H7 (cell line): ENCODE measurements around the gene CNTN3. TPM values are rescaled to one million over a fixed set of nuclear protein-coding genes. Genes with fewer than 3 reads are reported as not detected.
A peak's percentile ranks its signal among the peaks of the same experiment; 100 is the strongest.

ENCODE experiments used
- DNase-seq: peaks from one replicate; pipeline ENCODE4 v3.0.0; 2012
- H3K27me3 ChIP-seq: 2 replicates; pipeline ENCODE4 v1.6.0; 2011; ENCODE audit warnings: mild to moderate bottlenecking, low read length; ENCODE audit not compliant: control insufficient read depth, insufficient read depth
- H3K36me3 ChIP-seq: replicated peaks from 2 replicates; pipeline ENCODE4 v1.5.1; 2011; ENCODE audit warnings: low read length; ENCODE audit not compliant: control insufficient read depth, insufficient read depth
- H3K4me3 ChIP-seq: 2 replicates; pipeline ENCODE4 v1.5.1; 2011; ENCODE audit warnings: low read depth, mild to moderate bottlenecking, control low read depth, low read length, moderate library complexity; ENCODE audit not compliant: insufficient read depth
- total RNA-seq: library from RNA; depleted of rRNA; stranded (reverse); fragments of >200 nt; shearing (Covaris generic); gene quantifications from 2 replicates; pipeline ENCODE4 v1.2.3, GENCODE V29; 2014; rRNA removed

Gene CNTN3
- total RNA-seq, result 0.14 and 0.15 TPM in 2 replicates

DNA sequence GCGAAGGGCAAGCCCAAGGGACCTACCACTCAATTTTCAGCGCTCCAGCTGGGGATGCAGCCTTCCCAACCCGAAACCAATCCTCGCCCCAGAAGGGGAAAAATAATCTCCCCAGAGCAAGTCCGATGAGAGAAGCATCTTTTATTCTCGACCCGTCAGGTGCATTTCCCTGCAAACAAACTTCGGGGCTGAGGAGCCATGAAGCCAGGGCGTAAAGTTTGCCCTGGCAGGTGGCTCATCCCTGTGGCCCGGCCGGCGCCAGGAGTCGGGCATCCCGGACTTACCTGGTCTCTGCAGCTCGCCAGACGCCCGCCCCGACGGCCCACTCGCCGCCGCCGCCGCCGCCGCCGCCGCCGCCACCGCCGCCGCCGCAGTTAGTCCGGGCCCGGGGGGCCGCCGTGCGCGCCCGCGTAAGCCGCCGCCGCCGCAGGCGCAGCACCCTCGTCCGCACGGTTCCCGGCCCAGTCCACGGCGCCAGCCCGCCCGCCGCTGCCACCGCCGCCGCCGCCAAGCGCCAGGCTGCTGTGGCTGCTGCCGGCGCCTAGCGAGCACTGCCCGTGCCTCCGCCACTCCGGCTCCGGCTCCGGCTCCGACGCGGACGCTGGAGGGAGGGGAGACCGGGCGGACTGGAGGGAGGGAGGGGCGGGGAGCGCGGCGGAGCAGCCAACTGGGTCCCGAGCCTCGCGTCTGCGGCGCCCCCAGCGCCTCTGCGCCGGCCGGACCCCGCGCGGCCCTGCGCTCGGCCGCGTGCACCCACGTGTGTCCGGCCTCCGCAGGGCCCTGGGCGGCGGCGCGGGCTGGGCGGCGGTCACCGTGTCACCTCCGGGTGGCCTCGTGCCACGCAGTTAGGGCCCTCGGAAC lies at the start of gene CNTN3:
Gene CNTN3, minus strand, starts transcription at position 553 of the 861 bp plus-strand sequence. CDS start 93,547 bp downstream, outside the sequence.
- H3K27me3 ChIP-seq, result peaks cover 47% of the 10 kb centered on the region
- DNase-seq, result peak; percentile 88
- H3K4me3 ChIP-seq, result peak within 1 kb of the TSS; percentile 30
- no peaks in the 10 kb centered on the region for H3K36me3 ChIP-seq

- no peak for DNase-seq
- no peak overlapping the region for H3K4me3 ChIP-seq
These were observed 48.7 kb upstream of the CNTN3 start for GRCh38 chr3:74663178-74663577.

GRCh38 chr3:74661672-74662071 lies 47.2 kb upstream of the CNTN3 start:
- DNase-seq, result no peak
- no peaks in the 10 kb centered on the region for H3K27me3 ChIP-seq
- no peak overlapping the region for H3K4me3 ChIP-seq
- no peaks in the 10 kb centered on the region for H3K36me3 ChIP-seq

More at GRCh38 chr3:74663178-74663577, 48.7 kb upstream of the CNTN3 start:
- Histone ChIP-seq H3K36me3 (no peaks in the 10 kb centered on the region), H3K27me3 (no peaks in the 10 kb centered on the region)

- Histone ChIP-seq H3K27me3 (no peaks in the 10 kb centered on the region), H3K36me3 (no peaks in the 10 kb centered on the region), H3K4me3 (no peak overlapping the region)
- no peak for DNase-seq
These were observed 37.4 kb upstream of the CNTN3 start for GRCh38 chr3:74651885-74652284.

- no peaks in the 10 kb centered on the region for H3K27me3 ChIP-seq
- no peaks in the 10 kb centered on the region for H3K36me3 ChIP-seq
- no peak for DNase-seq
These were observed 36.8 kb upstream of the CNTN3 start for GRCh38 chr3:74651292-74651691.

GRCh38 chr3:74648107-74648506 lies 33.6 kb upstream of the CNTN3 start:
- Histone ChIP-seq H3K36me3 (no peaks in the 10 kb centered on the region), H3K4me3 (no peak overlapping the region), H3K27me3 (no peaks in the 10 kb centered on the region)
- DNase-seq, result no peak

More at GRCh38 chr3:74651292-74651691, 36.8 kb upstream of the CNTN3 start:
- H3K4me3 ChIP-seq, result no peak overlapping the region

- Histone ChIP-seq H3K27me3 (no peaks in the 10 kb centered on the region), H3K4me3 (no peak overlapping the region), H3K36me3 (no peaks in the 10 kb centered on the region)
- DNase-seq, result no peak
These were observed 31.6 kb upstream of the CNTN3 start for GRCh38 chr3:74646094-74646493.

DNA sequence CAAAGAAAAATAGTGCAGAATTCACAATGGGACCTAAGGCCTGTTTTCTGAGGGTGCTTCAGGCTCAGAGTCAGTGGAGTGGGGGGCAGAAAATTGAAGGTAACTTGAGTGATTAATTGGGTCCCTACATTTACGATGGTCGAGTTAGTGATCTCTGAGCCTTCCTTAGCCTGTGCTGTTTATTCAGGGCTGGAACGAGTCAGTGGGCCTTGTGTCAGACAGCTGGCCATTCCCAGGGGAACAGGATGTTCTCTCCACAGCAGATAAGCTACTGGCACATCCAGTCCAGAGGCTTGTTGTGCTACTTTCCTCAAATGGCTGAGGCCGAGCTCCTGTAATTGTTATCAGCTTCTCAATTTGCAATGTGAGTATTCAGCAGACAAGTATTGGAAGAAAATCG lies 29.2 kb upstream of the CNTN3 start:
- Histone ChIP-seq H3K27me3 (no peaks in the 10 kb centered on the region), H3K36me3 (no peaks in the 10 kb centered on the region)
- no peak for DNase-seq

DNA sequence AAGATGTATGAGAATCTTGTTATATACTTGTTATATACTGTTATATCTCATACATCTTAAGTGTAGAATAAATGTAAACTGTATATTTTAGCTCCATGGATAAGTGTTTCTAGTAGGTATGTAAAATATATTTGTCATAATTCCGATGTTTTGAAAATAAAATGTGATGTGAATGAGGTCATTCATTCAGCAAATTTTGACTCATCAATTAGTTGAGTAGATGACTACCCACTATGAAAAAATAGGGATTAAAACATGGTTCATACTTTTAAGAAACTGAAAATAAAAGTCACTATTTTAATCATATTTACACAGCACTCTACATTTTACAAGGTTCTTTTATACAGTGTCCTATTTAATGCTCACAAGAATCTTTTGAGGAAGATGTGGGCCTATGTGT lies 28.4 kb upstream of the CNTN3 start:
- DNase-seq, result no peak

More for the DNA sequence above, 29.2 kb upstream of the CNTN3 start:
- H3K4me3 ChIP-seq, result no peak overlapping the region

DNA sequence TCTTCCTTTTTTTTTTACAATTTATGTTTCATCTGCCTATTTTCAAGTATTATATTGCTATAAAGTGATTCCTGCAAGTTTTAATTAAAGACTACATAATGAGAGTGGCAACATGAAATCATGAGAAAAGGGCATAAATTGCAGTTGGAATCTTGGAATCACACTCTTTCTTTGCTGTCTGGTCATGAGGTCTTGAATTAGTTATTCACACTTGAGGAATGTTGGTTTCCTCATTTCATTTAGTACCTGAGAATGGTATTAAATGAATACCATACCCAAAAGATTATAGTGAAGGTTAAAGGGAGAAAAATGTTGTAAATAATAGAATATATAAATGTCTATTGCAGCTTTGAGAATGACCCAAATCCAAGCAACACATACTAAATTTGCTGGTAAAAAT lies 25.8 kb upstream of the CNTN3 start:
- no peak overlapping the region for H3K4me3 ChIP-seq
- no peaks in the 10 kb centered on the region for H3K27me3 ChIP-seq
- no peak for DNase-seq
- H3K36me3 ChIP-seq, result no peaks in the 10 kb centered on the region

More for the DNA sequence above, 28.4 kb upstream of the CNTN3 start:
- Histone ChIP-seq H3K36me3 (no peaks in the 10 kb centered on the region), H3K4me3 (no peak overlapping the region), H3K27me3 (no peaks in the 10 kb centered on the region)

DNA sequence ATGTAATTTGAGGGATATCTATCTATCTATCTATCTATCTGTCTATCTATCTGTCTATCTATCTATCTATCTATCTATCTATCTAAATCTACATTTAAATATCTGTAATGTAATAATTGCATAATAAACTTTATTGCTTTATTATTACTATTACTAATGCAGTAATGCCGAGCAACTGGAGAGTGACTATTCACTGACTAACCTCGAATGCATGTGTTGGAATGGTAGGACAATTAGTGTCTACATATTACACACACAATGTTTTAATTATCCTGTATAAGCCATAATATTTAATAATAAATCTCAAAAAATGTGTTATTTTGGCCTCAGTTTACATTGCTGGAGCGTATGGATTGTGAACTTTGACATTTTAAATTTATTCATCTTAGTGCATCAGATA lies 25.2 kb upstream of the CNTN3 start:
- DNase-seq, result no peak
- H3K36me3 ChIP-seq, result no peaks in the 10 kb centered on the region
- H3K4me3 ChIP-seq, result no peak overlapping the region
- no peaks in the 10 kb centered on the region for H3K27me3 ChIP-seq

- H3K36me3 ChIP-seq, result no peaks in the 10 kb centered on the region
- DNase-seq, result no peak
- no peaks in the 10 kb centered on the region for H3K27me3 ChIP-seq
- H3K4me3 ChIP-seq, result no peak overlapping the region
These were observed 22.5 kb upstream of the CNTN3 start for GRCh38 chr3:74636981-74637380.

DNA sequence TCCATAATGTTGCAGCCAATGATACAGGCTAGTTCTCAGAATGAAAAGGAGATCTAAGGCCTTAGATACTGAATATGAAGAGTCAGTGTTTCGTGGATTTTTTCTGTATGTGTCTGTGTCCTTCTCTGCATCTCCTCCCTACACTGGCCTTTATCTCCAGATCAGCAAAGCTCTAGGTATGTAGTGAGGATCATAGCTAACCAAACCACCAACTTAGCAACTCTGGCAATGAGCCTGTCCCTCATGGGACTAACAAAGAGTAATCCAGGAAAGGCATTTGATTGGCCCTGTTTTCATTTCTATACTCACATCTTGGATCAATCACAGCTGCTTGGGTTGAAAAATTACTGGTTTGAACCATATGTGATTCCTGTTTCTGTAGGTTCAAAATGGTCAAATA lies 18.6 kb upstream of the CNTN3 start:
- Histone ChIP-seq H3K27me3 (no peaks in the 10 kb centered on the region), H3K4me3 (no peak overlapping the region), H3K36me3 (no peaks in the 10 kb centered on the region)
- DNase-seq, result no peak

GRCh38 chr3:74631351-74632140 lies 17.1 kb upstream of the CNTN3 start:
- H3K36me3 ChIP-seq, result no peaks in the 10 kb centered on the region
- no peak overlapping the region for H3K4me3 ChIP-seq
- DNase-seq, result no peak
- no peaks in the 10 kb centered on the region for H3K27me3 ChIP-seq

GRCh38 chr3:74630602-74631001 lies 16.1 kb upstream of the CNTN3 start:
- no peaks in the 10 kb centered on the region for H3K27me3 ChIP-seq
- no peaks in the 10 kb centered on the region for H3K36me3 ChIP-seq
- no peak overlapping the region for H3K4me3 ChIP-seq
- no peak for DNase-seq
